PFSK-1 (cell line): Measurements from ENCODE around the gene AAR2.

Experiments used
- FOXP2 ChIP-seq: optimal IDR thresholded peaks from 2 replicates; pipeline ENCODE3; 2011; ENCODE audit warnings: borderline replicate concordance, control low read depth, inconsistent platforms; ENCODE audit not compliant: insufficient read depth; ENCODE audit errors: extremely low read length, extremely low read depth
- POLR2AphosphoS5 ChIP-seq: IDR thresholded peaks from 2 replicates; pipeline ENCODE4 v1.6.1; 2012; ENCODE audit warnings: low read depth, mild to moderate bottlenecking, control low read depth, low read length, moderate library complexity
- SIN3A ChIP-seq: IDR thresholded peaks from 2 replicates; pipeline ENCODE4 v1.6.1; 2012; ENCODE audit warnings: mild to moderate bottlenecking, low read length, moderate library complexity, borderline replicate concordance; ENCODE audit not compliant: insufficient read depth
- TAF1 ChIP-seq: IDR thresholded peaks from 2 replicates; pipeline ENCODE4 v1.6.1; 2012; ENCODE audit warnings: low read length, control low read depth, borderline replicate concordance; ENCODE audit not compliant: insufficient read depth
- TF ChIP-seq, protein P1 (sequence below), 2 experiments: IDR thresholded peaks; 2 replicates each; pipeline versions ENCODE4 v1.6.1 to v1.8.0; 2011 to 2012; ENCODE audit warnings: low read depth in 2 of 2, low read length in 2 of 2, control low read depth in 1 of 2, inconsistent platforms in 1 of 2, mild to moderate bottlenecking in 1 of 2, moderate library complexity in 1 of 2; ENCODE audit not compliant: insufficient read depth in 1 of 2

AAR2 gene

DNA sequence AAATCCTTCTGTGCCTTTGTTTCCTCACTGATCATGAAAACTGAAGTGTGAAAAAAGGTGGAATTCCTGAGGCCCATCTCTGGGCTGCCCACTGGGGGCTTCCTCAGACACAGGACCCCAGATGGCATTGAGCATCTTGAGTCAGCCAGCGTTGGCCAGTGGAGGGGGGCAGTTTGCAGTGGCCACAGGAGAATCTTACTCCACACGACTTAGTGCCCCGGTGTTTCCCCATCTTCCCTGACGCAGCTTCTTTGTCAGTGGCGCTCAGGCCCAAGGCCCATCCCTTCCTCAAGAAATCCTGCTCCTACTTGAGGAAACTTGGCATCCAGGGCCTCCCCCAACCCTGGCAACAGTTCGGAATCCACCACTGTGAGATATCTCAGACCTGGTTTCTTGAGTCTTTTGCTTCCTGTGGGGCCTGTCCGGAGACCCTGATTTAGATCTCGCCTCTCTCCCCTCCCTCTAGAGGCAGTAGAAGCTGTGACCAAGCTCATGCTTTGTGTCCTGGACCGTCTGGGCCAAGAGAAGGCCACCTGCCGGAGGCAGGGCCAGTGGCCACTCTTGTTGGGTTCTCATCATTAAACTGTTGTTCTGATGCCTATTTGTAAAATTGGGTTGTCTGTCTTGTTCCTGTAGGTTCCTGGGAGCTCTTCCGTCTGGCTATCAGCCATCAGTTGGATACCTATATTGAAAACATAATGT, 49.6 kb downstream of the AAR2 start:
- no peak for TF ChIP-seq TAF1
- TF ChIP-seq POLR2AphosphoS5, result no peak
- TF ChIP-seq, protein P1, sequence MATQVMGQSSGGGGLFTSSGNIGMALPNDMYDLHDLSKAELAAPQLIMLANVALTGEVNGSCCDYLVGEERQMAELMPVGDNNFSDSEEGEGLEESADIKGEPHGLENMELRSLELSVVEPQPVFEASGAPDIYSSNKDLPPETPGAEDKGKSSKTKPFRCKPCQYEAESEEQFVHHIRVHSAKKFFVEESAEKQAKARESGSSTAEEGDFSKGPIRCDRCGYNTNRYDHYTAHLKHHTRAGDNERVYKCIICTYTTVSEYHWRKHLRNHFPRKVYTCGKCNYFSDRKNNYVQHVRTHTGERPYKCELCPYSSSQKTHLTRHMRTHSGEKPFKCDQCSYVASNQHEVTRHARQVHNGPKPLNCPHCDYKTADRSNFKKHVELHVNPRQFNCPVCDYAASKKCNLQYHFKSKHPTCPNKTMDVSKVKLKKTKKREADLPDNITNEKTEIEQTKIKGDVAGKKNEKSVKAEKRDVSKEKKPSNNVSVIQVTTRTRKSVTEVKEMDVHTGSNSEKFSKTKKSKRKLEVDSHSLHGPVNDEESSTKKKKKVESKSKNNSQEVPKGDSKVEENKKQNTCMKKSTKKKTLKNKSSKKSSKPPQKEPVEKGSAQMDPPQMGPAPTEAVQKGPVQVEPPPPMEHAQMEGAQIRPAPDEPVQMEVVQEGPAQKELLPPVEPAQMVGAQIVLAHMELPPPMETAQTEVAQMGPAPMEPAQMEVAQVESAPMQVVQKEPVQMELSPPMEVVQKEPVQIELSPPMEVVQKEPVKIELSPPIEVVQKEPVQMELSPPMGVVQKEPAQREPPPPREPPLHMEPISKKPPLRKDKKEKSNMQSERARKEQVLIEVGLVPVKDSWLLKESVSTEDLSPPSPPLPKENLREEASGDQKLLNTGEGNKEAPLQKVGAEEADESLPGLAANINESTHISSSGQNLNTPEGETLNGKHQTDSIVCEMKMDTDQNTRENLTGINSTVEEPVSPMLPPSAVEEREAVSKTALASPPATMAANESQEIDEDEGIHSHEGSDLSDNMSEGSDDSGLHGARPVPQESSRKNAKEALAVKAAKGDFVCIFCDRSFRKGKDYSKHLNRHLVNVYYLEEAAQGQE (IDR thresholded peaks at IDR 0.05; ENCODE audit: insufficient read depth in 1 of 2, low read depth in 2 of 2, low read length in 2 of 2), result no peak
- no peak for TF ChIP-seq FOXP2
- no peak for TF ChIP-seq SIN3A

DNA sequence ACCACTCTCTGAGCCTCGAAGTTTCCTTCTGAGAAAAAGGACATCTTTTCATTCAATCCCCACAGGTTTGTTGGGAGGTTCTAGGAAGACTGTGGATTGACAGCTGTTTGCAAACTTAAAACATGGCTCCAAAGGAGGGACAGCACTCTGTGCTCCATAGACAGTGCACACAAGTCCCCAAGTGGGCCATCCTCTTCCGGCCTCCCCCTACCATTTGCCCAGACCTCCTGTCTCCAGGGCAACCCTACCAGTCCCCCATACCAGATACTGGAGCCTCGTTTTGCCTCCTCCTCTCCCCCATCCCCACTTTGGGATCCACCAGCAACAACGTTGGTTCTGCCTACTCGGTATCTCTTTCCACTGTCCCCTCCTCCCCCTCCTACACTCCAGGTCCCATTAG, 61.4 kb downstream of the AAR2 start:
- TF ChIP-seq POLR2AphosphoS5, result no peak
- TF ChIP-seq TAF1, result no peak
- no peak for TF ChIP-seq FOXP2
- no peak for TF ChIP-seq SIN3A

DNA sequence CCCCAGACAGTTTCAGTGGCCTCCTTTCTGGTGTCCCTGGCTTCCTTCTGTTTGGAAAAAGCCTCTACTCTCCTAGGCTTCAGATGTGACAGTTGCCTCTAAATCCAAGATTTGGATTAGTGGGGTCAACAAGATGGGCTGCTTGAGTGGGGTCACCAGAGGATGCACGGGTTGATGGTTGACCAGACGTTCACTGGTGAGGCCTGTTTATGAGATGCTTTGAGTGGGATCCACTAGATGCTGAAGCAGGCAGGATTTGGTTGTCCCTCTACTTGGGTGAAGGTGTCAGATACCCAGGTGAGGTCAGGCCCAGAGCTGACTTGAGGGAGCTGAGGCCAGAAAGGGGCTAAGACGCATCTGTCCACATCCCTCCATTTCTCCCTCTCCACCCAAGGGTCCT, 61.8 kb downstream of the AAR2 start:
- no peak for TF ChIP-seq POLR2AphosphoS5
- TF ChIP-seq TAF1, result no peak
- no peak for TF ChIP-seq SIN3A
- TF ChIP-seq, protein P1 (IDR thresholded peaks at IDR 0.05; ENCODE audit: insufficient read depth in 1 of 2, low read depth in 2 of 2, low read length in 2 of 2), result no peak
- TF ChIP-seq FOXP2, result no peak

DNA sequence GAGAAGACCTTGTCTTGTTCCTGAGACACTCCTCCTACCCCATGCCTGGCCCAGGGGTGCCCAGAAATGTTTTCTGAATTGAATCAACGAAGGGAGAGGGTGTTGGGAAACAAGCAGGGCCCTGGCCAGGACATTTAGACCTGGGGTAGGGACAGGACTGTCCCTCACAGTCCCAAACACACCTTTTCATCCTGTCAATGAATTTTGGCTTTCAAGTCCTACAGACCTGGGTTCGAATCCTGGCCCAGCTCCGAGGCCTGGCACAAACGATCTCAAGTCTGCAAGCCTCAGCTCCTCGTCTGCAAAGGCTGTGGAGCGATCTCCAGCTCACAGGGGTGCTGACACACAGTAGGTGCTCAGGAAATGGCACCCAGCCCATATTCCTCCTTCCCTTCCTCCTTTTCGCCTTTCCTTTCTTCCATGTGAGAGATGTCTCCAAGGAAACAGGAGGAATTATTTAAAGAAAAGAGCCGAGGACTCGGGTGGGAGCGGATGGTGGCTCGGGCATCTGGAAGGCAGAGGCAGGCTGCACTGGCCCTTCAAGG, 62.6 kb downstream of the AAR2 start:
- TF ChIP-seq POLR2AphosphoS5 (no peak), SIN3A (no peak), FOXP2 (no peak), TAF1 (no peak)
- TF ChIP-seq, protein P1 (IDR thresholded peaks at IDR 0.05; ENCODE audit: insufficient read depth in 1 of 2, low read depth in 2 of 2, low read length in 2 of 2), result no peak

DNA sequence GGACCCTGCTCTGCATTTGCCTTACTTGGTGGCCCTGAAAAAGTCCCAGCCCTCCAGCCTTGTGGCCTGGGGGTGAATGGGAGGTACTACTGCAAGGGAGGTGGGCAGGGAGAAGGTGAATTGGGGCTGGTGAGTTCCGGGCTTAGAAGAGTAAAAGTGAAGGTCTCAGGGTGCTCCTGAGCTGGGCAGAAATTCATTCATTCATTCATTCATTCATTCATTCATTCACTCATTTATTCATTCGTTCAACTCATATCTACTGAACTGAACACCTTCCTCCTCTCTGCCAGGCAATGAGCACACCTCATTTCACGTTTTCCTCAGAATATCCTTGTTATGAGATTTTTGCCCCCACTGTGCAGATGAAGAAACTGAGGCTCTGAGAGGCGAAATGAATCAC, 63.2 kb downstream of the AAR2 start:
- TF ChIP-seq TAF1, result no peak
- TF ChIP-seq SIN3A, result no peak
- TF ChIP-seq POLR2AphosphoS5, result no peak
- no peak for TF ChIP-seq FOXP2
- TF ChIP-seq, protein P1 (IDR thresholded peaks at IDR 0.05; ENCODE audit: insufficient read depth in 1 of 2, low read depth in 2 of 2, low read length in 2 of 2), result no peak
